Stimulated activated CD4-positive, alpha-beta T cell treated with anti-CD3 and anti-CD28 coated beads, TNF-alpha, amount 100 ng/mL, for 4 hours (primary cell): ENCODE measurements around the gene ERC2.

Source experiments
- DNase-seq, 3 experiments: peaks; one replicate each; pipeline ENCODE4 v3.0.0-alpha.2; 2020; ENCODE audit warnings: low read depth in 3 of 3

The ERC2 gene

DNA sequence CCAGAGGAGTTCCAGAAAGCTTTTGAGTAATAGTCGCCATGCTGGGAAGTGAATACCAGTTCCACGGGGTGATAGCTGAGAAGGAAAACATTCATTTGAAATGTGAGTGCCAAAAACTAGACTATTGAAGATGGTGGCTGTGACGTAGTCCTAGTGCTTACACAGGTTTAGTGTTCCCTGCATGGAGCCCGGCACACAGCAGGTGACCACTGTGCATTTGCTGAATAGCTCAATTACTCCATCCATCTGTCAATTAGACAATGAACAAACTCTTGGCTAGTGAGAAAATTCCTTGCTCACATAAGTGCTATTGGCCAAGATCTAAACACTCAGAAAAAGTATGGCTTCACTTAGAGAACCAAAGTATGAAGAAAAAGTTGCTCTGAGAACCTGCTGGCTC, 533.0 kb downstream of the ERC2 start:
- DNase-seq: no peak

DNA sequence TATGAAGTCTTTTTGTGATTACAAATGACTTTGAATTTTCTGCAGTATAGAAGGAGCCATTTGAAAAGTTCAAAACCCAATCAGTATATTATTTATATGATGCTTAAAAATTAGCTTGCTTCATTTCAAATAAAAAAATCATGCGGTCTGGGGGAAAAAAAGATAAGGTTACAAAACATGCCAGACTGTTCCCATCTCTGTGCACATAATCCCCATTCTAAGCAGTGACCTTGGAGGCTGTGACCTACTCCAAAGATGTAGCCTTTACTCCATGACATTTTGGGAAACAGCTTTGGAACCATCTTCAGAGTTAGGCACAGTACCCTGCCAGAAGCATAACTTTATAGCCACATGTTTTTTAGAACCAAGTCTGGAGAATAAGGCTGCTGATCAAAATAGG, 533.5 kb downstream of the ERC2 start:
- DNase-seq: no peak

DNA sequence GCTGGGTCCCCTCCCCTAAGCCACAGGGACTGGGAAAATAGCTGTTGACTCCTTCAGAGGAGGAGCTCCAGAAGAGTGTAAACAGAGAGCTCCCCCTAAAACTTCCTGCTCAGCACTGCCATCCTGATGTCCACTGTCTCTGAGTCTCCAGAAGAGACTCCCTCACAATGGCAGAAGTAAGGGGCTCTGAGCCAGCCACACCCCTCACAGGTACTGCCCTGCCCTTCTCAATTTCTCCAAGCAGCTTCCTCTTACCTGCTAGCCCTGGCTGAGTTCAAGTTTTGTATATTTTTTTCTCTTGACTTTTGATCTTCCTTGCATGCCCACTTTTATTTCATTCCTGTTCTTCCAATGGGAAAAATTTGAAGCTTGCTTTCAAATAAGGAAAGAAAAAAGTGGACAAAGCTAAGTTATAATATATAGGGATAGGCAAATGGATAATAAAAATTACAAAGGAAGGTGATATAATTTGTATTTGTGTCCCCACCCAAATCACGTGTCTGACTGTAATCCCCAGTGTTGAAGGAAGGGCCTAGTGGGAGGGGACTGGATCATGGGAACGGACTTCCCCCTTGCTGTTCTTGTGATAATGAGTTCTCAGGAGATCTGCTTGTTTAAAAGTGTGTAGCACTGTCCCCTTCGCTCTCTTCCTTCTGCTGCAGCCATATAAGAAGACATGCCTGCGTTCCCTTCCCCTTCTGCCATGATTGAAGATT, 539.0 kb downstream of the ERC2 start:
- DNase-seq: no peak

DNA sequence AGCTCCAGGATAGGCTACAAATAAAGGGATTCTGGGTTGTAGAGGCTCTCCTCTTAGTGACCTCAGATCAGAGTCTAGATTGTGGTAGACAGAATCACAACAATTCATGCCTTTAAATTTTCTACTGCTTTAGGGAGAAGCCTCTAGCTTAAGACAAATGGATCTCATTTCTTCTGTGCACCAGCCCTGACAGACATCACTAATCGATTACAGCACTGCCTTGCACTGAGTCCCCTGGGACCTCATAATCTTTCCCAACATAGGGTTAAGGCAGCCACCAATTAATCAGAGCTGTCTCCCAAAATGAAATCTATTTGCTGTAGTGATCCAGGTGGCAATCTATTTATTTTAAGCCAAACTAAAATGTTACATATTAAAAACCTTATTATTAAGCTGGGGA, 544.6 kb downstream of the ERC2 start:
- DNase-seq: no peak

DNA sequence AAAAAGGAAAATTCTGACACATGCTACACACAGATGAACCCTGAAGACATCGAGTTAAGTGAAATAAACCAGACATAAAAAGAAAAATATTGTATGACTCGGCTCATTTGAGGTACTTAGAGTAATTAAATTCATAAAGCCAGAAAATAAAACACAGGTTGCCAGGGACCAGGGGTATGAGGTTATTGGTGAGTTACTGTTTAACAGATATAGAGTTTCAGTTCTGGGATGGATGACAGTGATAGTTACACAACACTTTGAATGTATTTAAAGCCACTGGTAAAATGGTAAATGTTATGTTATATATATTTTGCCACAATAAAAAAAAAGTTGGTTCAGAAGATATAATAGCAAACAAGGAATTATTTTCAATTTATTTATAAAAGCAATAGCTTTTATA, 545.1 kb downstream of the ERC2 start:
- DNase-seq: no peak

DNA sequence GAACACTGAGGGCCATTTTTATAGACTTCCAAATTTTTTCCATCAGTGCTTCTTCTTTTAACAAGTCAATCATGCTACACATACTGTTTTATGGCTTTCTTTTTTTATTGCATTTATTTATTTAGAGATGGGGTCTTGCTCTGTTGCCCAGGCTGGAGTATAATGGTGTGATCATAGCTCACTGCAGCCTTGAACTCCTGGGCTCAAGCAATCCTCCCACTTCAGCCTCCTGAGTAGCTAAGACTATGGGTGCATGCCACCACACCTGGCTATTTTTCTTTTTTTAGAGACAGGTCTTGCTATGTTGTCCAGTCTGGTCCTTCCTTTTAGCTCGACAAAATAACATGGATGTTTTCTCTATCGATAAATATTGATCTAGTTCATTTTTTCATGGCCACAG, 555.4 kb downstream of the ERC2 start:
- no peak for DNase-seq

DNA sequence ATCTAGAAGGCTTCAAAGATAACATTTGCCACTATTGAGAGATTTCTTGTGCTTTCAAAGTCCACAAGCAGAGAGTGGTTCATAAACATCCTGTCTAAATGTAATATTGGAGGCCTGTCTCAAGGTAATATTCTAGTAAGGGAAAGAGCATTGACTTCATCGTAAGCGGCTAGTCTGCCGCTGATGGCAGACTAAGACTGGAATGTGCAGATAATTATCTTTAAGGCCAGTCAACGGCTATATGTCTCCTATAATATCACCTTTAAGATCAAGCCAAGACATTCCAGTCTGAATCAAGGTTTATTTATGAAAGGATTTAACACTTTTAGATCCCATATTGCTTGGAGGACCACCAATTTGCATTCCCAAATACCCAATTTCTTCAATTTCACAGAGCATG, 557.0 kb downstream of the ERC2 start:
- no peak for DNase-seq

DNA sequence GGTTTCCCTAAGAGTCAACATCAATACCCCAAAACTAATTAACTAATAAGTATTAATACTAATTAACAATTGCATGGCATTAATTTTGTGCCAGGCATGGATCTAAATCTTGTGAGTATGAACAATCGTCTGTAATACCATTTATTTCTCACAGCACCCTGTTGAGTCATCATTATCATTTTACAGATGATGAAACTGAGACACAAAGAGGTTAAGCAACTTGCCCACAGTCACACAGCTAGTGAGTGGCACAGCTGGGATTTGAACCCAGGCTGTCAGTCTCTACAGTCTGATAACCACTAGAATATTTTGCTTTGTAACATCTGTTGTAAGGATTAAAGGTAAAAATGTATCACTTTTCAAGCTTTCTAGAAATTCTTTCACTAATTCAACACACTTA, 557.7 kb downstream of the ERC2 start:
- no peak for DNase-seq

DNA sequence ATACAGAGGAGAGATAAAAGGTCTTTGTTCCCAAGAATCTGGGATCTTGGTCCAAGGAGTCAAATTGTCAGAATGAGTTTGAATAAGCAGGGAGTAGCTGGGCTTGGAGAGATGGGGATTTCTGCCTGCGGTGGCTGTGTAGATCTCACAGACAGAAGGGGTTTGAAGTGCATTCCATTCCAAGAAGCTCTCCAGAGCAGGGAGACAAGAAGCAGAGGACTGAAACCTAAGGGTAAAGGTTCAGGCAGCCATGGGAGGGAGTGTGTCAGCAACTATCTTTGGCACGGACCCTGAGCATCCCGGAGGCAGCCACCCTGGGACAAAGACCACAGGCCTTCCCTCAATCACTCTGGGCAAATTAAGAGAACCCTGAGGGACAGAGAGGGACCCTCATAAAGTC, 558.9 kb downstream of the ERC2 start:
- no peak for DNase-seq

DNA sequence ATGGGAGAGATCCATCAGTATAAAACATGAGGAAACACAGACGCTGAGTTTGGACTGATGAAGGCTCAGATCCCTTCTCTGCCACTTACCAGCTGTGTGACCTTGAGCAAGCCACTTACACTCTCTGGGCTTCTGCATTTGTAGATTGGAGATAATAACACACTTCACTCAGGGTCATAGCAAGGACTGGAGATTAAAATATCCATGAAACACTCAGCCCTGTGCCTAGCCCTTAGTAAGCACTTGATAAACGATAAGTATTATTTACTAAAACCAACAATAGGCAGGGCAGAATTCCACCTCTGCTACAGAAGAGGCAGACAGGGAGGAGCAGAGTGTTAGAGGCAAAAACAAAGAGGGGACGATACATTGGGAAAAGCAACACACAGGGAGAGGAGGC, 560.7 kb downstream of the ERC2 start:
- no peak for DNase-seq

DNA sequence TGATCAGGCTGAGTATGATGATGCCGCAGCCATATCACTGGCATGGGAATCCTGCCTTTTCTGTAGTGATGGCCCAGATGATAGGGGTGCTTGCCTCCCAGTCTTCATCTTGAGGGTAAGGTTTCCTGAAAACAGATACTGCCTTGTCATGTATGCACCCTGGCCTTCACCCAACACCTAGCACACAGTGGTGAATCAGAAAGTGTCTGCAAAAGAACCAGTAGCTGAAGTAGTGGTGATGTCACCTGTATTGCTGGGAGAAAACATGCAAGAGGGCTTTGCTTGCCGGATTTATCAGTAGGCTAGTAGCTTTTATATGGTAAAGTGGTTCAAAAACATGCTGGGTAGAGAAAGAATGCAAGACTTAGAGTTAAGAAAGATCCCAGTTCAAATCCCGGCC, 561.4 kb downstream of the ERC2 start:
- DNase-seq: no peak

DNA sequence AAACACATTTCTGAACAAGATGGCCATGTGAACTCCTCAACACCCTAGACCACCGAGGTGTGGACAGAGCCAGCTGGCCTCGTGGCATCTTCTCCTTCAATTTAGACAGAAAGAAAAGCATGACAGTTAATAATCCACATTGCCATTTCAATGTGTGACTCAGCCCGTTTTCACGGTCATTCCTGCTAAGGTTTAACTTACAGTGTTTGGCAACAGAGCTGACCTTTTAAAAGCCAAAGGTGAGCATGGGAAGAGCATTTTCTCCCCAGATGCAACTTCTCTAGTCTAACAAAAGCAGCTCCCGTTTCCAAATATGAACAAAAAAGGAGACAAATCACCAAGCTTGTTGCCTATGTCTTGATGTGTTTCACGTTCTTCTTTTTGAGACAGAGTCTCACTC, 563.6 kb downstream of the ERC2 start:
- no peak for DNase-seq

DNA sequence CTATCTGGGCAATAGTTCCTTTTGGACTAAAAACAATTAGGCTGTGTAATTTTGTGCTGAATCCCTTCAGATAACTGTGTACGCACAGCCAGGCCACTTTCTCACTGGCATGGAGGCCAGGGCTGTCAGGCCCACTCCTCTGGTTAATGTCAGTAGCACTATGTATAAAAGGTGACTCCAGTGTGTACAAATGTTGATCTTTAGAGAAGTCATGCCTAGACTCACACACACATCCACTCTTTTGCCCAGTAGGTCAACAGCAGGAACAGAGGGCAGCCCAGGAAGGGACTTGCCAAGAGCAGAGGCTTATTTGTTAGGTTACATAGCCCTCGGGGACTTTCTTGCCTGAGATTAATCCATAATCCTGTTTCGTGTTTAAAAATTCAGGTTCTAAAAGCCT, 564.6 kb downstream of the ERC2 start:
- no peak for DNase-seq

DNA sequence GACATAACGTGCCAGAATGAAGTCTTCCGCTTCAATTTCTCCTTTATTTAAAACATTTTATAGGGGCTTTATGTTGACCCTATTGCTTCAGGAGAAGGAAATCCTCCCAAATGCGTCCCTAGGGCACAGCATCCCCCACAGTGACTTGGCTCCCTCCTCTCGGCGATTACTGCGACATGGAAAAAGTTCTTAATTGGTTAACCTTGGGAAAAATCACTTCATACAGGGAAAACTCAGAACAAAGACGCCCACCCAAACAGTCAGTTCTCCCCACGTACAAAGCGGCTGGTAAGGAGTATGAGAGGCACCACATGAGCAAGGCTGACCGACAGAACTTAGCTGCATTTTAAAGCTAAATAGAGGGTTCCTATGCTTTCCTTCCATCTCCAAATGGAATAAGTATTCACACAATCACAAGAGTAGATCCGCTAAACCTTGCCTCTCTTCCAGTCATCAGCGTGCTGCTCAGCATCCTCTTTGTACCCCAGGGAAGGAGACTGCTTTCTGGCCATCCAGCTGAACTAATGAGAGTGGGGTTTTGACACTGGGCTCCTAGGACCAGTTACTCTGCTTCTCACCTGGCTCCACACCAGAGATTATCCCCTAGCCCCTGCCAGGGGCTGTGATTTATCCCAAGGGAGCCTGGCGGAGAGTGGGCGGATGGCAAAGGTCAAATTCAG, 565.9 kb downstream of the ERC2 start:
- DNase-seq: no peak

DNA sequence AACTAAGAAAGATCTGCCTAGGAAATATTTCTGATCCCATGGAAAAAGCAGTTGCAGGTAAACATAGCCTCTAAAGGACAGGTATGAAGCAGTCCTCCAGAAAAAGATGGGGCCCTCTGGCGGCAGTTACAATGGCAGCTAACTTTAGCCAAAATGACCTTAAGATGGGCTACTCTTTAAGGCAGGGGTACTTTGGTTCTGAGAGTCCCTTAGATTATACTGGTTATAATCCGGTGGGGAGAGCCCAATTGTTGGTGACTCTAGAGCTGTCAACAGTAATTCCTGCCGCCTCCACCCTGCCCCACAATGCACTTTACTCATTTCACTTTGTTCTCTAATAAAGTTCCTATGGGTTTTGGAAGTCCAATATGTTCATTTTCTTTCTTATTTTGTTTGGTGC, 568.4 kb downstream of the ERC2 start:
- no peak for DNase-seq

DNA sequence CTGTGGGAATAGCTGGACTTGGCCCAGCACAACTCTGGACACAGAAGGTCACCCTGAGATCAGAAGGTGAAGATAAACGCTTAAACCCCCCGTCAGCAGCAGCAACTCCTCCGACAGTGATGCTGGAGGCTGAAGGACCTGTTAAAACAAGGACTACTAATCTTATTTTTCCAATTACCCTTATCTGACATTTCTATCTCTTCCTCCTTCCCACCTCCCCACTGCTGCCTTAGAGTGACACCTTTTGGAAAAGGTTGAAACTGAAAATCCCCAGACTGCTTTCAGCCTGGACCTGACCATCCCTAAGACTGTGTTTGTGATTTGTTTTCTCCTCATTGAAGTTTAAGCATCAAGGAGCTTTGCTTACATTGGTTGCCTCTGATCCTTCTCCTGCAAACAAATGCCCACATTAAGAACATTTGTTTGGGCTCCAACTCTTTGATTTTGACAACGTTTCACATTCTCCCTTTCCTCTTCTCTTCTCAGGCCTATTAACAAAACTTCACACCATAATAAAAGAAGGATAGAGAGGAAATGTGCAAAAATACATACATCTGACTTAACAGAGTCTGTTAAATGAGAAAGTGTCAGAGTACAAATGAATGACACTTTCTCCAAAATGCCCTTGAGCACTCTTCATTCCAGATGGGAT, 570.6 kb downstream of the ERC2 start:
- no peak for DNase-seq

DNA sequence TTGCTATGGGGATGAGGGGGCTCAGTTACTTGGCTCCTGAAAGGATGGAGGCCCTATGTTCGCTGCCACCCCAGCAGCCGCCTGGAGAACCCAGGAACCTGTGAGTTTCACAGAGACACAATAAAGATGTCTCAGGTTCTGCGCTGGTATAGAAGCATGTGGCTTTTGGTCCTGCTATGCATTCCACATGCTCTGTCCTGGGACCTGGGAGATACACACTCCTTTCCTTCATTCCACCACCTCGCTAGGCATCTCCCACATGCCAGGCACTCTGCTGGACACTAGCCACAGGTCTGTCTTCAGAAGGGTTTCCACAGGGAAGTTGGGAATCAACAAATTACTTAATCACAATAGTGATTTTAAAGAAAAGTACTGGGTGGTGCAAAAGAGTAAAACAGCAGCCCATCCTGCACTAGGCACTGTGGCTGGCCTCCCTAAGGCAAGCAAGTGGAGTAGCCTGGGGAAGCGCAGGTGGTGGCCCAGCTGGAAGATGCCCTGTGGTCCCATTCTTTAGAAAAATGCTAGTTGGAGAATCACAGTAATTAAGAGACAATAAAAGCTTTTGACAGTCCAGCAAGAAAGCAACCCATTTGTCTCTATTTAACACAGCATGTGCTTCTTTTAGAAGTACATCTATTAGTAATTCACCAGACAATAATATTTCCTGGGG, 572.2 kb downstream of the ERC2 start:
- no peak for DNase-seq

DNA sequence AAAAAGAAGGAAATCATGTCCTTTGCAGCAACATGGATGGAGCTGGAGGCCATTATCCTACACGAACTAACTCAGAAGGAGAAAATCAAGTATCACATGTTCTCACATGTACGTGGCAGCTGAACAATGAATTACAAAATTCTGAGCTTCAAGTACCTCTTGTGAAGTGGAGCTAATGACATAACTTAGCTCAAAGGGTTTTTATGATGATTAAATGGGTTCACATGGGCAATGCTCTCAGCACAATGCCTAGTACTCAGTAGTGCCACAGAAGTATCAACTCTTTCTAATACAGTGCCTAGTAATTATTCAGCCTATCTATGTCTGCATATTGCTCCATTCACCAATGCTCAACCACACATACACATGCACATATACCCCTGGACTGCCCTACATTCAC, 573.7 kb downstream of the ERC2 start:
- no peak for DNase-seq

DNA sequence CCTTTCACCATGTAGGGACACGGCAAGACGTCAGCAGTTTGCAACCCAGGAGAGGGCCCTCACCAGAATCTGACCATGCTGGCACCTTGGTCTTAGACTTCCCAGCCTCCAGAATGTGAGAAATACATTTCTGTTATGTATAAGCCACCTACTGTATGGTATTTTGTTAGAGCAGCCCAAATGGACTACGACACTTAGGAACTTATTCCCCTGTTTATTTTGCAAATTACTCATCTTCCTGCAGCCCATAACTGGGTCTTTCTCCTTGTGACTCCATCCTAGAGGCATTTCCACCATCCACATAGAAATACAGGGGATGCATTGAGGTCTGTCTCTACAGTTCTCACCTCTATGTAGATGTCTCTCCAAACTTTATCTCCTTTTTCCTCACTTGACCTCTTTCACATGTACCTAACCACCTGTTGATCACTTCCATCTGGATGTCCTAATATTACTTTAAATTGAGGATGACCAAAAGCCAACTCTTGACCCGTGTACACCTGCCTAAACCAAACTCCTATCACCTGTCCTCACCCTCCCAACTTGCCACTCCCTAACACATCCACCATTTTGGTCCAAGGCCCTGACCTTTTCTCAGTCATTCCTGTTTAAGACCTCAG, 575.1 kb downstream of the ERC2 start:
- DNase-seq: no peak

DNA sequence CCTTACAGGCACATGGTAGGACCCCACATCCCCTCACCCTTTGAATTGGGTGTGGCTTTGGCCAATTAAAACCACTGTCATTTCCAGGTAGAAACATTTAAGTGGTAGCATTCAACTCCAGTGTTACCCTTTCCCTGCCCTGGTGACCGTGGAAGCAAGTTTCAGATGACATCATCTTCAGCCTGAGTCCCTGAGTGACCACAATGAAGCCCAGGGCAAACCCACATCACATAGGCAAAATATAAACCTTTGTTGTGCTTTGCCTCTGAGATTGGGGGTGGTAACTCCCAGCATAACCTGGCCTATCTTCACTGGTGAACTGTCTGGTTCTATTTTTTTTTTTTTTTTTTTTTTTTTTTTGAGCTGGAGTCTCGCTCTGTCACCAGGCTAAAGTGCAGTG, 577.2 kb downstream of the ERC2 start:
- DNase-seq: no peak

DNA sequence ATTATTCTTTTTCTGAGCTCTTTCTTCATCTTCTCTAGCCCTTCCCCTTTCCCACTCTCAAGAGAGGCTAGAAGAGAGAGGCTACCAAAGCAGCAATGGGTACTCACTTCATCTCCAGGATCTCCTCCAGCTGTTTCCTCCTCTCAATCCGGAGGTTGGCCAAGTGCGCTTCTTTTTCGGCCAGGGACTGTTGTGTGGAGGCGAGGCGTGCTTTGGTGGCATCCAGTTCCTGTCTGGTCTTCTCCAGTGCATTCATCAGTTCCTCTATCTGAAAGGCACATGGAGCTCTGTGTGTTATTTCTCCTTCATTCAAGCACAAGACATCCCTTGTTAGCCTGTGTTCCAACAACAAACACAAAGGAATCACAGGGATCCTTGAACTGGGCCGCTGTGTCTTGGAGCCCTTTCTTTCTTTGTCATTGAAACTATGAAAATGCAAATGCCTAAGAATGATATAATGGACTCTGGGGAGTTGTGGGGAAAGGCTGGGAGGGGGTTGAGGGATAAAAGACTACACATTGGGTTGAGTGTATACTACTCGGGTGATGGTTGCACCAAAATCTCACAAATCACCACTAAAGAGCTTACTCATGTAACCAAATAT, 579.9 kb downstream of the ERC2 start:
- no peak for DNase-seq

DNA sequence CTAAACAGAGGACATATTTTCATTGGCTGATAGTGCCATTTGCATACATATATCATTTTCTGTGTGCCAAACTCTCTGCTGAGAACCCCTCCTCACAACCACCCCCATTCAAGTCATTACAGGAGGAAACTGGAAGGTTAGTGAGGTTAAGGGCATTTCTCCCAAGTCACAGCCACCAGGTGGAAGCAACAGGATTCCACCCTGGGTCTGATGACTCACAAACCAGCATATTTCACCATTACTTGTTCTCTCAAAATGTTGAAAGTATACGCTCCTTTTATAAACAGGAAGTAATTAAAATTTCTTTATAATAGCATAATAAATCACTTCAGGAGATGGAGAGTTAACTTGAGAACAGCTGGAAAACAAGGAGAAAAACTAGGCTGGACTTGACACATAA, 582.5 kb downstream of the ERC2 start:
- DNase-seq: no peak
